Osteoblast (primary cell): ENCODE data around the gene MTURN. TPM values are rescaled to one million over a fixed set of nuclear protein-coding genes. Genes with fewer than 3 reads are reported as not detected.

Experiments
- DNase-seq: peaks from one replicate; pipeline ENCODE4 v3.0.0; 2011; ENCODE audit warnings: low spot score, mixed read lengths; ENCODE audit not compliant: insufficient read length; ENCODE audit errors: missing footprints
- H2AFZ ChIP-seq: 2 replicates; pipeline ENCODE4 v1.6.0; 2011; ENCODE audit warnings: mild to moderate bottlenecking, low read length
- H3K27ac ChIP-seq: 2 replicates; pipeline ENCODE4 v1.5.1; 2011; ENCODE audit warnings: mild to moderate bottlenecking, low read depth, low read length, moderate library complexity
- H3K27me3 ChIP-seq: 2 replicates; pipeline ENCODE4 v1.6.0; 2012; ENCODE audit warnings: mild to moderate bottlenecking, control low read depth, inconsistent platforms, low read length, moderate library complexity; ENCODE audit not compliant: insufficient read depth
- H3K36me3 ChIP-seq: 2 replicates; pipeline ENCODE4 v1.5.1; 2011; ENCODE audit warnings: mild to moderate bottlenecking, low read length, control low read depth, moderate library complexity; ENCODE audit not compliant: insufficient read depth
- H3K4me1 ChIP-seq: 2 replicates; pipeline ENCODE4 v1.5.1; 2011; ENCODE audit warnings: mild to moderate bottlenecking, low read length, control low read depth, moderate library complexity; ENCODE audit not compliant: insufficient read depth
- H3K4me2 ChIP-seq: 2 replicates; pipeline ENCODE4 v1.6.0; 2011; ENCODE audit warnings: mild to moderate bottlenecking, low read length; ENCODE audit not compliant: insufficient read depth
- H3K4me3 ChIP-seq: fragments of 200-600 bp; sonication (generic); 3 replicates; pipeline ENCODE4 v1.5.1; 2012; ENCODE audit warnings: mild to moderate bottlenecking, low read length, inconsistent platforms; ENCODE audit not compliant: insufficient read depth
- H3K79me2 ChIP-seq: 2 replicates; pipeline ENCODE4 v1.6.0; 2012; ENCODE audit warnings: mild to moderate bottlenecking, low read length, control low read depth, inconsistent platforms; ENCODE audit not compliant: insufficient read depth
- H3K9me3 ChIP-seq: 2 replicates; pipeline ENCODE4 v1.5.1; 2011; ENCODE audit warnings: low read depth, low read length, control low read depth
- H4K20me1 ChIP-seq: 2 replicates; pipeline ENCODE4 v1.6.0; 2012; ENCODE audit warnings: mild to moderate bottlenecking, low read length, control low read depth; ENCODE audit not compliant: insufficient read depth
- total RNA-seq: library from RNA; depleted of rRNA; stranded (reverse); fragments of >200 nt; gene quantifications from 2 replicates; pipeline ENCODE4 v1.2.3, GENCODE V29; 2012
- TF ChIP-seq, protein P1 (sequence below): IDR thresholded peaks from 2 replicates; pipeline ENCODE4 v1.5.1; 2011; ENCODE audit warnings: mild to moderate bottlenecking, low read depth, low read length, moderate library complexity; ENCODE audit errors: extremely low read depth

Gene MTURN
- total RNA-seq = 31.1 and 32.1 TPM in 2 replicates

DNA sequence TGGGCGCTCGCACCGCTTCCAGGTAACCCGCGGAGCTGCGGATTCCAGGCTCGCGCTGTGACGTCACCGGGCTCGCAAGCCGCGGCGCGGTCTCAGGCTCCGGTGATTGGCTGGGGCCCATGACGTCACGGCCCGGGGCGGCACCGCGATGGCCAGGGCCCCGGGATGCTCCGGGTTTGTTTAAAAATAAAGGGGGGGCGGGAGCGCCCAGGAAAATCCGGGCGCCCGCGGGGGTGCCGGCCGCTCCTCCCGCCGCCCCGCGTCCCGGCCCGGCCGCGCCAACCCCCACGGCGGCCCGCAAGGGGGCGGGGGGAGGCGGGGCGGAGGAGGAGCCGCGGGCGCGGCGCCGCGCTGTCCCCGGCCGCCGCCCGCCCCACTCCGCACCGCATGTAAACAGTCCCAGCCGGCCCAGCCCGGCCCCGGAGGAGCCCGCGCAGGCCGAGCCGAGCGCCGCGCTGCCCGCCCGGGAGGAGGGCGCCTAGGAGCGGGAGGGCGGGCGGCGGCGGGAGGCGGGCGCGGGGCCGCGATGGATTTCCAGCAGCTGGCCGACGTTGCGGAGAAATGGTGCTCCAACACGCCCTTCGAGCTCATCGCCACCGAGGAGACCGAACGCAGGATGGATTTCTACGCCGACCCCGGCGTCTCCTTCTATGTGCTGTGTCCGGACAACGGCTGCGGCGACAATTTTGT lies at the start of gene MTURN:
MTURN (plus strand) TSS at position 376 of the 690 bp plus-strand sequence; CDS start at position 527, 151 bp downstream.
- TF ChIP-seq, protein P1, sequence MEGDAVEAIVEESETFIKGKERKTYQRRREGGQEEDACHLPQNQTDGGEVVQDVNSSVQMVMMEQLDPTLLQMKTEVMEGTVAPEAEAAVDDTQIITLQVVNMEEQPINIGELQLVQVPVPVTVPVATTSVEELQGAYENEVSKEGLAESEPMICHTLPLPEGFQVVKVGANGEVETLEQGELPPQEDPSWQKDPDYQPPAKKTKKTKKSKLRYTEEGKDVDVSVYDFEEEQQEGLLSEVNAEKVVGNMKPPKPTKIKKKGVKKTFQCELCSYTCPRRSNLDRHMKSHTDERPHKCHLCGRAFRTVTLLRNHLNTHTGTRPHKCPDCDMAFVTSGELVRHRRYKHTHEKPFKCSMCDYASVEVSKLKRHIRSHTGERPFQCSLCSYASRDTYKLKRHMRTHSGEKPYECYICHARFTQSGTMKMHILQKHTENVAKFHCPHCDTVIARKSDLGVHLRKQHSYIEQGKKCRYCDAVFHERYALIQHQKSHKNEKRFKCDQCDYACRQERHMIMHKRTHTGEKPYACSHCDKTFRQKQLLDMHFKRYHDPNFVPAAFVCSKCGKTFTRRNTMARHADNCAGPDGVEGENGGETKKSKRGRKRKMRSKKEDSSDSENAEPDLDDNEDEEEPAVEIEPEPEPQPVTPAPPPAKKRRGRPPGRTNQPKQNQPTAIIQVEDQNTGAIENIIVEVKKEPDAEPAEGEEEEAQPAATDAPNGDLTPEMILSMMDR = no peak
- Histone ChIP-seq H3K27ac (peak within 1 kb of the TSS; percentile 50), H3K4me1 (peaks cover 7% of the 10 kb centered on the region), H3K36me3 (no peaks in the 10 kb centered on the region), H2AFZ (peak within 1 kb of the TSS; percentile 88), H3K4me3 (peak within 1 kb of the TSS; percentile 86), H4K20me1 (peaks cover 3% of the 10 kb centered on the region), H3K27me3 (peaks cover 2% of the 10 kb centered on the region), H3K4me2 (peak within 1 kb of the TSS; percentile 91), H3K79me2 (peaks cover 17% of the 10 kb centered on the region), H3K9me3 (no peaks in the 10 kb centered on the region)
- DNase-seq = peak; percentile 100

DNA sequence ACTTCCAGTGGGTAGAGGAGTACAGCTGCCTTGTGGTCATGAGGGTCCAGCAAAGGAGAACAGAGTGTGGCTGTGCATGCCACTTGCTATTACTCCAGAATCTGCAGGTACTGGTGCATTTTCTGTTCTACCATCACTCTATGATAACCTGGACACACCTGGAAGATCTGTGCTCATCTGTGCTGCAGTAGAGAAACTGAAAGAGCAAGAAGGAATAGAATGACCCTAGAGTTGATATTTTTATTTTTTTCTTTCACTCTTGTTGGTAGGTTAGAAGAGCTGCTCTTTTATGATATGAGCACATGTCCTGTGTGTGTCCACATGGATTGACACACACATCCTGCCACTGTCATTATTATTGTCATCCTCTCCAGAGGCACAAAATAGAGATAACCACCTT lies 48.3 kb upstream of the MTURN start:
- TF ChIP-seq, protein P1 = no peak
- no peaks in the 10 kb centered on the region for H3K9me3 ChIP-seq

DNA sequence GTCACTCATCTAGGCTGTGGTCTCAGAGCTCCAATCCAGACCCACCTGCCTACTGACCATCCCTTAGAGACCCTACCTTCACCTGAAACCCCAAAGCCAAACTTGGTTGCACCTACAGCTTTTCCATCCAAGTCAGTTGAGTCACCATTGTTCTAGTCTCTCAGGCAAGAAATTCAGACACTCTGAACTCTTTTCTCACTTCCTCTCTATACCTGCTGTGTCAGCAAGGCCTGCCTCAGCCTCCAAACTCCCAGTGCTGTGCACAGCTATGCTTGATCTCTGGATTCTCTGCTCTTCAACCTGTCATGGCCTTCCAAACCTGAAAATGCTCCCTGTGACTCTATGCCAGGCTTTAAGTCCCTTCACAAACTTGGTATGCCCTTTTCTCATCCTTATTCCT lies 47.4 kb upstream of the MTURN start:
- Histone ChIP-seq H3K79me2 (no peaks in the 10 kb centered on the region), H3K27me3 (no peaks in the 10 kb centered on the region), H3K4me2 (no peak overlapping the region), H3K4me1 (peaks cover 14% of the 10 kb centered on the region), H2AFZ (no peak overlapping the region), H4K20me1 (no peaks in the 10 kb centered on the region), H3K9me3 (no peaks in the 10 kb centered on the region), H3K36me3 (no peaks in the 10 kb centered on the region), H3K27ac (no peak overlapping the region), H3K4me3 (no peak overlapping the region)
- no peak for DNase-seq
- TF ChIP-seq, protein P1 = no peak

More for the DNA sequence above, 48.3 kb upstream of the MTURN start:
- Histone ChIP-seq H3K79me2 (no peaks in the 10 kb centered on the region), H3K27me3 (no peaks in the 10 kb centered on the region), H3K4me3 (no peak overlapping the region), H4K20me1 (no peaks in the 10 kb centered on the region), H3K4me1 (peaks cover 6% of the 10 kb centered on the region), H2AFZ (no peak overlapping the region), H3K27ac (no peak overlapping the region), H3K4me2 (no peak overlapping the region), H3K36me3 (no peaks in the 10 kb centered on the region)
- no peak for DNase-seq

DNA sequence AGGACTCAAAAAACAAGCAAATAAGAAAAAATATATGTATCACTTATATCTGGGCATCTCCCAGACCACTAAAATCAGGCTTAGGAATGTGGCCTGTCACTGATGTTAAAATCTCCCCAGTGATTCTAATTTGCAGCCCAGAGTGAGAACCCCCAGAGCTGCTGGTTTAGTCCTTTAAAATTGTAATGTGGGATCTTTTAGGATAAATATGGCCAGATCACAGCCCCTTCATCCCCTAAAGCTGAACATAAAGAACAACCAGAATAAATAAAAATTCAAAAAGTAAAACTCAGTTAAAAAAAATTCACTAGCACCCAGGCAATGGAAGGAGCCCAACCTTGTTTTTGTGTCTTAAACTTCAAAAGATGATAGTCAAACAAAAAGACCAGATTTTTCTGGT lies 46.4 kb upstream of the MTURN start:
- Histone ChIP-seq H2AFZ (no peak overlapping the region), H3K4me1 (peaks cover 21% of the 10 kb centered on the region), H3K27me3 (no peaks in the 10 kb centered on the region), H3K36me3 (no peaks in the 10 kb centered on the region), H4K20me1 (no peaks in the 10 kb centered on the region), H3K27ac (no peak overlapping the region), H3K4me2 (no peak overlapping the region), H3K4me3 (no peak overlapping the region), H3K9me3 (no peaks in the 10 kb centered on the region), H3K79me2 (no peaks in the 10 kb centered on the region)
- TF ChIP-seq, protein P1 = no peak
- no peak for DNase-seq
